Heart right ventricle (tissue), 16 donors: Measurements from ENCODE around the gene CCDC175. TPM values are rescaled to one million over a fixed set of nuclear protein-coding genes. Genes with fewer than 3 reads are reported as not detected.
A peak's percentile ranks its signal among the peaks of the same experiment; 100 is the strongest.

Experiments used
- ATAC-seq, 8 donors: fragments of 200-7000 bp; cut with Tn5 transposase; one replicate each; pipeline ENCODE4 v1.9.1; 2020; ENCODE audit warnings: mild to moderate bottlenecking in 8 of 8, moderate library complexity in 8 of 8, moderate number of reproducible peaks in 1 of 8
- DNase-seq, 2 donors: peaks; one replicate each; pipeline ENCODE4 v3.0.0-alpha.2; 2020
- H3K27ac ChIP-seq, 10 donors: fragments of 200-600 bp; sonication (generic) in 2 of 10; one replicate each; pipeline versions ENCODE4 v1.5.0 to v1.8.0; 2020 to 2022; ENCODE audit warnings: mild to moderate bottlenecking in 3 of 10
- H3K27me3 ChIP-seq, 7 donors: fragments of 200-600 bp; one replicate each; pipeline ENCODE4 v1.8.0; 2021 to 2022; ENCODE audit warnings: mild to moderate bottlenecking in 2 of 7
- H3K36me3 ChIP-seq, 9 donors: fragments of 200-600 bp; sonication (generic) in 1 of 9; one replicate each; pipeline versions ENCODE4 v1.5.0 to v1.8.0; 2020 to 2022; ENCODE audit warnings: mild to moderate bottlenecking in 2 of 9
- H3K4me1 ChIP-seq, 9 donors: fragments of 200-600 bp; sonication (generic) in 1 of 9; one replicate each; pipeline versions ENCODE4 v1.5.0 to v1.8.0; 2020 to 2022; ENCODE audit warnings: mild to moderate bottlenecking in 4 of 9
- H3K4me3 ChIP-seq, 10 donors: fragments of 200-600 bp; sonication (generic) in 2 of 10; one replicate each; pipeline versions ENCODE4 v1.5.0 to v1.8.0; 2020 to 2022; ENCODE audit warnings: mild to moderate bottlenecking in 7 of 10, moderate library complexity in 2 of 10
- H3K9me3 ChIP-seq, 11 donors: fragments of 200-600 bp in 10 of 11; sonication (generic) in 2 of 11; one replicate each; pipeline versions ENCODE4 v1.5.0 to v1.8.0; 2013 to 2022; ENCODE audit warnings: mild to moderate bottlenecking in 2 of 11, control low read depth in 1 of 11, moderate library complexity in 1 of 11
- CTCF ChIP-seq, 9 donors: fragments of 200-600 bp; sonication (generic) in 2 of 9; IDR thresholded peaks; one replicate each; pipeline versions ENCODE4 v1.5.0 to v1.8.0; 2021 to 2022; ENCODE audit warnings: antibody characterized with exemption in 9 of 9, mild to moderate bottlenecking in 5 of 9, moderate library complexity in 1 of 9
- WGBS, 2 donors: extraction: QIAGEN DNeasy Blood & Tissue Kit; methylation state at CpG; one replicate each; pipeline ENCODE4 v1.1.7; 2013; ENCODE audit warnings: inconsistent platforms in 1 of 2; 5-methylcytosine and 5-hydroxymethylcytosine counted together
- intact Hi-C, 10 donors: fragments of 100-400 bp; cut with DNase I; formaldehyde crosslinking; loops; one replicate each; pipeline versions ENCODE4 v1.11.1 to v1.14.2; 2022
- polyA plus RNA-seq, 2 donors: library from polyadenylated mRNA; stranded (reverse); fragments of 200-250 nt; gene quantifications; one replicate each; pipeline ENCODE4 v1.2.3, GENCODE V29; 2013
- total RNA-seq, 10 donors: library from RNA; stranded (reverse); fragmentation: NEBNext Ultra II Directional in 3 of 10; extraction: Animal tissue kit (Norgen Biotek cat#: 25700) in 3 of 10; gene quantifications; one replicate each; pipeline versions ENCODE4 v1.2.1 to v1.2.4, GENCODE V29; 2021 to 2023
- donor health status: Arrhythmogenic right ventricular cardiomyopathy.
- donor health status: ischemic (EF 13 %, LVEDD 7.1; RV severe dilation, severe dysfunction).
- donor health status: healthy with polysubstance abuse.
- donor health status: DM: no; HTN: yes; CAD: no.
- donor health status: DM: no; HTN: no; CAD: no.
- donor health status: ischemic (EF 25% LVEDD 6.9; RV normal size, moderate dysfunction).
- donor health status: ischemic (EF 25% LVEDD 5.7; RV mildly dilated, moderate dysfunction).
- donor health status: healthy.
- donor health status: DM: yes; HTN: yes; CAD: no.
- donor health status: Ischemic cardiomyopathy.
- donor health status: ischemic (EF 35%, LVEDD 5.7; RV mildly dilated, moderate dysfunction).
- donor health status: nonischemic (EF 11% LVEDD 7.7; RV severe dilation, severe dysfunction).
- donor health status: DM: yes; HTN: yes; CAD: no.
- donor health status: PGD.
- donor health status: ischemic (EF 29% LVEDD 5.4; RV normal size, mild dysfunction).
- donor health status: nonischemic (EF 23%, LVEDD 6.1; RV moderate dilation, normal function).

The CCDC175 gene
- total and polyA plus RNA-seq, 12 donors, result not detected

- no peak for DNase-seq
- Histone ChIP-seq H3K27me3 (peaks cover 0 to 22% (median 0%) of the 10 kb centered on the region in 7 donors), H3K27ac (peak overlapping the region in 8 of 10 donors; percentile 41 to 65 (median 60)), H3K4me1 (peaks cover 5 to 16% (median 10%) of the 10 kb centered on the region in 9 donors), H3K4me3 (peak overlapping the region; percentile 64 to 91 (median 70)), H3K9me3 (no peaks in the 10 kb centered on the region), H3K36me3 (peaks cover 0 to 22% (median 0%) of the 10 kb centered on the region in 9 donors)
- intact Hi-C loops, result no loop called here
- 36 to 38% methylated on average over 60 of the region's 60 CpGs for WGBS, 2 donors
- ATAC-seq, result peak in 5 of 8 donors; percentile 5 to 66 (median 30)
- TF ChIP-seq CTCF (IDR thresholded peaks at IDR 0.05), result no peak
Observed at GRCh38 chr14:59463787-59464485, 112.7 kb downstream of the CCDC175 start.

GRCh38 chr14:59461891-59462290 is 114.7 kb downstream of the CCDC175 start:
- 94 to 95% methylated on average over 1 of the region's 1 CpG for WGBS, 2 donors
- intact Hi-C loops, result no loop called here
- DNase-seq (no peak), ATAC-seq (no peak)
- H3K4me3 ChIP-seq, result no peak overlapping the region
- no peaks in the 10 kb centered on the region for H3K9me3 ChIP-seq
- H3K36me3 ChIP-seq, result peaks cover 0 to 27% (median 1%) of the 10 kb centered on the region in 9 donors
- TF ChIP-seq CTCF (IDR thresholded peaks at IDR 0.05), result no peak
- H3K27ac ChIP-seq, result no peak overlapping the region
- H3K27me3 ChIP-seq, result peaks cover 0 to 22% (median 0%) of the 10 kb centered on the region in 7 donors
- peaks cover 5 to 16% (median 10%) of the 10 kb centered on the region in 9 donors for H3K4me1 ChIP-seq

GRCh38 chr14:59460378-59460777 is 116.2 kb downstream of the CCDC175 start:
- intact Hi-C loops, result no loop called here
- DNase-seq (no peak), ATAC-seq (no peak)
- Histone ChIP-seq H3K4me3 (no peak overlapping the region), H3K9me3 (peaks cover 0 to 4% (median 0%) of the 10 kb centered on the region in 11 donors), H3K27ac (no peak overlapping the region), H3K27me3 (peaks cover 0 to 21% (median 0%) of the 10 kb centered on the region in 7 donors), H3K36me3 (peaks cover 0 to 42% (median 12%) of the 10 kb centered on the region in 9 donors), H3K4me1 (peaks cover 5 to 13% (median 10%) of the 10 kb centered on the region in 9 donors)
- TF ChIP-seq CTCF (IDR thresholded peaks at IDR 0.05), result no peak
- WGBS, 2 donors, result 95 to 98% methylated on average over 1 of the region's 1 CpG

- peaks cover 0 to 4% (median 0%) of the 10 kb centered on the region in 11 donors for H3K9me3 ChIP-seq
- H3K27me3 ChIP-seq, result peaks cover 0 to 2% (median 0%) of the 10 kb centered on the region in 7 donors
- WGBS, 2 donors, result 92 to 95% methylated on average over 2 of the region's 2 CpGs
- DNase-seq (no peak), ATAC-seq (no peak)
- peaks cover 0 to 50% (median 14%) of the 10 kb centered on the region in 9 donors for H3K36me3 ChIP-seq
- H3K4me3 ChIP-seq, result no peak overlapping the region
- H3K4me1 ChIP-seq, result peaks cover 0 to 5% (median 0%) of the 10 kb centered on the region in 9 donors
- no peak overlapping the region for H3K27ac ChIP-seq
- TF ChIP-seq CTCF (IDR thresholded peaks at IDR 0.05), result no peak
- intact Hi-C loops, result no loop called here
Observed at GRCh38 chr14:59458486-59458885, 118.1 kb downstream of the CCDC175 start.
